ENCODE measurements around the gene LASP1. TPM values are rescaled to one million over a fixed set of nuclear protein-coding genes. Genes with fewer than 3 reads are reported as not detected.

Gene LASP1
- total RNA-seq = 37.6 TPM
- 100 to 1,000 TPM in 1 of 8 donors, 10 to 100 TPM in 7; 69.4 to 118 (median 82.5) TPM for polyA plus RNA-seq (ENCODE audit: insufficient read depth in 1 of 8, insufficient read length in 8 of 8, low replicate concordance in 1 of 8)
- long read RNA-seq, donor 1, full-length matches to known transcripts = 7 of 7 reads
- long read RNA-seq, donor 1, partial matches to known transcripts = 0 of 7 reads
- long read RNA-seq, donor 1, other reads (novel, unspliced or antisense) = 0 of 7 reads
- long read RNA-seq, donor 2, full-length matches to known transcripts = 2 of 2 reads
- long read RNA-seq, donor 2, partial matches to known transcripts = 0 of 2 reads
- long read RNA-seq, donor 2, other reads (novel, unspliced or antisense) = 0 of 2 reads
- long read RNA-seq, donor 3, full-length matches to known transcripts = 8 of 8 reads
- long read RNA-seq, donor 3, partial matches to known transcripts = 0 of 8 reads
- long read RNA-seq, donor 3, other reads (novel, unspliced or antisense) = 0 of 8 reads
- long read RNA-seq, donor 4, full-length matches to known transcripts = 24 of 24 reads
- long read RNA-seq, donor 4, partial matches to known transcripts = 0 of 24 reads
- long read RNA-seq, donor 4, other reads (novel, unspliced or antisense) = 0 of 24 reads
- long read RNA-seq, donor 5, full-length matches to known transcripts = 50 of 78 reads
- long read RNA-seq, donor 5, partial matches to known transcripts = 28 of 78 reads
- long read RNA-seq, donor 5, other reads (novel, unspliced or antisense) = 0 of 78 reads
- long read RNA-seq, donor 6, full-length matches to known transcripts = 30 of 101 reads
- long read RNA-seq, donor 6, partial matches to known transcripts = 71 of 101 reads
- long read RNA-seq, donor 6, other reads (novel, unspliced or antisense) = 0 of 101 reads
- long read RNA-seq, donor 7, full-length matches to known transcripts = 36 of 41 reads
- long read RNA-seq, donor 7, partial matches to known transcripts = 5 of 41 reads
- long read RNA-seq, donor 7, other reads (novel, unspliced or antisense) = 0 of 41 reads
- long read RNA-seq, donor 8, full-length matches to known transcripts = 12 of 12 reads
- long read RNA-seq, donor 8, partial matches to known transcripts = 0 of 12 reads
- long read RNA-seq, donor 8, other reads (novel, unspliced or antisense) = 0 of 12 reads
- long read RNA-seq, donor 9, full-length matches to known transcripts = 22 of 22 reads
- long read RNA-seq, donor 9, partial matches to known transcripts = 0 of 22 reads
- long read RNA-seq, donor 9, other reads (novel, unspliced or antisense) = 0 of 22 reads
- long read RNA-seq, donor 10, full-length matches to known transcripts = 21 of 33 reads
- long read RNA-seq, donor 10, partial matches to known transcripts = 12 of 33 reads
- long read RNA-seq, donor 10, other reads (novel, unspliced or antisense) = 0 of 33 reads
- long read RNA-seq, donor 11, full-length matches to known transcripts = 19 of 19 reads
- long read RNA-seq, donor 11, partial matches to known transcripts = 0 of 19 reads
- long read RNA-seq, donor 11, other reads (novel, unspliced or antisense) = 0 of 19 reads

GRCh38 chr17:38869526-38870258 lies at the start of gene LASP1:
TSS of gene LASP1 (plus strand) at chr17:38870058. CDS start at chr17:38870190, 132 bp downstream.
- Histone ChIP-seq H3K27me3 (ENCODE audit: control insufficient read depth, insufficient read depth, low read length) (no peaks in the 10 kb centered on the region), H3K27ac (ENCODE audit: low read length) (peak within 1 kb of the TSS; percentile 98), H3K36me3 (ENCODE audit: control insufficient read depth, insufficient read depth, low read length) (peaks cover 11% of the 10 kb centered on the region), H3K4me3 (ENCODE audit: low read length) (peak within 1 kb of the TSS; percentile 100), H3K4me1 (ENCODE audit: control insufficient read depth, insufficient read depth, low read length) (peaks cover 44% of the 10 kb centered on the region), H3K9me3 (replicated peaks; ENCODE audit: control insufficient read depth, low read depth, low read length) (no peaks in the 10 kb centered on the region)
- under 1% methylated on average over 72 of the region's 73 CpGs for WGBS (ENCODE audit: insufficient coverage)
- peak; percentile 96 for DNase-seq

GRCh38 chr17:38824899-38825761 lies 44.7 kb upstream of the LASP1 start, which contains the start of gene CWC25:
TSS of gene CWC25 (minus strand) at chr17:38825321. CDS start at chr17:38825183, 138 bp downstream.
- peak within 1 kb of the TSS; percentile 99 for H3K27ac ChIP-seq (ENCODE audit: low read length)
- peak within 1 kb of the TSS; percentile 94 for H3K4me3 ChIP-seq (ENCODE audit: low read length)
- no peaks in the 10 kb centered on the region for H3K27me3 ChIP-seq (ENCODE audit: control insufficient read depth, insufficient read depth, low read length)
- H3K36me3 ChIP-seq (ENCODE audit: control insufficient read depth, insufficient read depth, low read length) = peaks cover 23% of the 10 kb centered on the region
- no peaks in the 10 kb centered on the region for H3K9me3 ChIP-seq (replicated peaks; ENCODE audit: control insufficient read depth, low read depth, low read length)
- under 1% methylated on average over 46 of the region's 55 CpGs for WGBS (ENCODE audit: insufficient coverage)
- peak; percentile 98 for DNase-seq
- H3K4me1 ChIP-seq (ENCODE audit: control insufficient read depth, insufficient read depth, low read length) = peaks cover 19% of the 10 kb centered on the region

- Histone ChIP-seq H3K4me1 (ENCODE audit: control insufficient read depth, insufficient read depth, low read length) (peaks cover 19% of the 10 kb centered on the region), H3K9me3 (replicated peaks; ENCODE audit: control insufficient read depth, low read depth, low read length) (no peaks in the 10 kb centered on the region), H3K4me3 (ENCODE audit: low read length) (peak overlapping the region; percentile 94), H3K36me3 (ENCODE audit: control insufficient read depth, insufficient read depth, low read length) (peaks cover 16% of the 10 kb centered on the region), H3K27me3 (ENCODE audit: control insufficient read depth, insufficient read depth, low read length) (no peaks in the 10 kb centered on the region), H3K27ac (ENCODE audit: low read length) (peak overlapping the region; percentile 99)
- 86% methylated on average over 6 of the region's 17 CpGs for WGBS (ENCODE audit: insufficient coverage)
- DNase-seq = no peak
These were observed 44.1 kb upstream of the LASP1 start for GRCh38 chr17:38825762-38826247.

GRCh38 chr17:38844261-38844757 lies 25.5 kb upstream of the LASP1 start:
- Histone ChIP-seq H3K9me3 (replicated peaks; ENCODE audit: control insufficient read depth, low read depth, low read length) (no peaks in the 10 kb centered on the region), H3K4me1 (ENCODE audit: control insufficient read depth, insufficient read depth, low read length) (no peaks in the 10 kb centered on the region), H3K4me3 (ENCODE audit: low read length) (no peak overlapping the region), H3K27ac (ENCODE audit: low read length) (no peak overlapping the region), H3K36me3 (ENCODE audit: control insufficient read depth, insufficient read depth, low read length) (peaks cover 16% of the 10 kb centered on the region), H3K27me3 (ENCODE audit: control insufficient read depth, insufficient read depth, low read length) (no peaks in the 10 kb centered on the region)
- WGBS (ENCODE audit: insufficient coverage) = 64% methylated on average over 13 of the region's 13 CpGs
- no peak for DNase-seq

- no peak overlapping the region for H3K27ac ChIP-seq (ENCODE audit: low read length)
- no peak for DNase-seq
- peaks cover 13% of the 10 kb centered on the region for H3K4me1 ChIP-seq (ENCODE audit: control insufficient read depth, insufficient read depth, low read length)
- H3K4me3 ChIP-seq (ENCODE audit: low read length) = no peak overlapping the region
- H3K9me3 ChIP-seq (replicated peaks; ENCODE audit: control insufficient read depth, low read depth, low read length) = no peaks in the 10 kb centered on the region
- no CpG with 5 or more reads among the region's 1 CpG for WGBS (ENCODE audit: insufficient coverage)
- no peaks in the 10 kb centered on the region for H3K27me3 ChIP-seq (ENCODE audit: control insufficient read depth, insufficient read depth, low read length)
- peaks cover 46% of the 10 kb centered on the region for H3K36me3 ChIP-seq (ENCODE audit: control insufficient read depth, insufficient read depth, low read length)
These were observed 21.3 kb upstream of the LASP1 start for GRCh38 chr17:38848557-38848891.

GRCh38 chr17:38848939-38849605 lies 20.8 kb upstream of the LASP1 start:
- no peaks in the 10 kb centered on the region for H3K27me3 ChIP-seq (ENCODE audit: control insufficient read depth, insufficient read depth, low read length)
- DNase-seq = no peak
- no peak overlapping the region for H3K4me3 ChIP-seq (ENCODE audit: low read length)
- WGBS (ENCODE audit: insufficient coverage) = 76% methylated on average over 10 of the region's 16 CpGs
- no peak overlapping the region for H3K27ac ChIP-seq (ENCODE audit: low read length)
- H3K9me3 ChIP-seq (replicated peaks; ENCODE audit: control insufficient read depth, low read depth, low read length) = no peaks in the 10 kb centered on the region
- H3K4me1 ChIP-seq (ENCODE audit: control insufficient read depth, insufficient read depth, low read length) = peaks cover 13% of the 10 kb centered on the region
- peaks cover 46% of the 10 kb centered on the region for H3K36me3 ChIP-seq (ENCODE audit: control insufficient read depth, insufficient read depth, low read length)

- H3K4me1 ChIP-seq (ENCODE audit: control insufficient read depth, insufficient read depth, low read length) = peaks cover 15% of the 10 kb centered on the region
- no peaks in the 10 kb centered on the region for H3K27me3 ChIP-seq (ENCODE audit: control insufficient read depth, insufficient read depth, low read length)
- no CpG with 5 or more reads among the region's 7 CpGs for WGBS (ENCODE audit: insufficient coverage)
- H3K9me3 ChIP-seq (replicated peaks; ENCODE audit: control insufficient read depth, low read depth, low read length) = no peaks in the 10 kb centered on the region
- H3K4me3 ChIP-seq (ENCODE audit: low read length) = no peak overlapping the region
- no peak for DNase-seq
- peaks cover 46% of the 10 kb centered on the region for H3K36me3 ChIP-seq (ENCODE audit: control insufficient read depth, insufficient read depth, low read length)
- H3K27ac ChIP-seq (ENCODE audit: low read length) = no peak overlapping the region
These were observed 19.5 kb upstream of the LASP1 start for GRCh38 chr17:38850374-38850773.

- DNase-seq = no peak
- peaks cover 46% of the 10 kb centered on the region for H3K36me3 ChIP-seq (ENCODE audit: control insufficient read depth, insufficient read depth, low read length)
- no peaks in the 10 kb centered on the region for H3K27me3 ChIP-seq (ENCODE audit: control insufficient read depth, insufficient read depth, low read length)
- peaks cover 15% of the 10 kb centered on the region for H3K4me1 ChIP-seq (ENCODE audit: control insufficient read depth, insufficient read depth, low read length)
- H3K27ac ChIP-seq (ENCODE audit: low read length) = no peak overlapping the region
- H3K9me3 ChIP-seq (replicated peaks; ENCODE audit: control insufficient read depth, low read depth, low read length) = no peaks in the 10 kb centered on the region
- peak overlapping the region; percentile 67 for H3K4me3 ChIP-seq (ENCODE audit: low read length)
- WGBS (ENCODE audit: insufficient coverage) = no CpG with 5 or more reads among the region's 2 CpGs
These were observed 18.4 kb upstream of the LASP1 start for GRCh38 chr17:38851434-38851833.

All from muscle of leg (tissue), 16 donors.